Measurements from ENCODE around the gene MFSD6L. TPM values are rescaled to one million over a fixed set of nuclear protein-coding genes. Genes with fewer than 3 reads are reported as not detected.

Gene MFSD6L
- total RNA-seq (2022; extraction: Qiagen RNA extraction), result not detected in 5 replicates

GRCh38 chr17:8798846-8799569 is at the start of gene MFSD6L:
Gene MFSD6L, minus strand, starts transcription at chr17:8799365. Its CDS starts 245 bp downstream, at chr17:8799120.

GRCh38 chr17:8758137-8758596 is 41.0 kb downstream of the MFSD6L start, which contains the start of gene SPDYE4:
Gene SPDYE4, minus strand, starts transcription at chr17:8758546. Its CDS starts 164 bp downstream, at chr17:8758382.

Other genes with a start within 250 kb of the MFSD6L start
- 16.4 to 25.5 TPM (median 24.5 TPM) in 5 replicates for gene MYH10, start 168.6 kb downstream of the MFSD6L start, total RNA-seq (2022; extraction: Qiagen RNA extraction)
- not detected in 5 replicates for gene CCDC42, start 54.5 kb downstream of the MFSD6L start, total RNA-seq (2022; extraction: Qiagen RNA extraction)
- gene SPDYE4, start 40.8 kb downstream of the MFSD6L start, total RNA-seq (2022; extraction: Qiagen RNA extraction), result not detected in 5 replicates
- 0.06 TPM in 1 of 5 replicates, not detected in the others for gene PIK3R6, start 68.3 kb upstream of the MFSD6L start, total RNA-seq (2022; extraction: Qiagen RNA extraction)
- 0.09 to 0.18 TPM (median 0.13 TPM) in 5 replicates for gene PIK3R5, start 166.3 kb upstream of the MFSD6L start, total RNA-seq (2022; extraction: Qiagen RNA extraction)
- 0.52 to 0.64 TPM (median 0.62 TPM) in 5 replicates for gene NTN1, start 222.1 kb upstream of the MFSD6L start, total RNA-seq (2022; extraction: Qiagen RNA extraction)